Lung (tissue), 12 donors: Measurements from ENCODE around the gene CACNA1H. TPM values are rescaled to one million over a fixed set of nuclear protein-coding genes. Genes with fewer than 3 reads are reported as not detected.

Experiments used
- ATAC-seq: fragments of 200-7000 bp; cut with Tn5 transposase; one replicate; pipeline ENCODE4 v1.9.1; 2020; ENCODE audit warnings: moderate number of reproducible peaks; ENCODE audit not compliant: insufficient read depth, low FRiP score
- DNase-seq, 3 donors: peaks; one replicate each; pipeline ENCODE4 v3.0.0-alpha.2; 2013 to 2017
- H3K27ac ChIP-seq, 2 donors: one replicate each; pipeline ENCODE4 v1.5.1; 2013; ENCODE audit warnings: mild to moderate bottlenecking in 2 of 2, moderate library complexity in 2 of 2, control low read depth in 1 of 2, inconsistent platforms in 1 of 2, low read depth in 1 of 2, low read length in 1 of 2
- H3K27me3 ChIP-seq, 3 donors: one replicate each; pipeline ENCODE4 v1.5.1; 2013; ENCODE audit warnings: low read length in 2 of 3; ENCODE audit not compliant: control insufficient read depth in 3 of 3, insufficient read depth in 3 of 3
- H3K36me3 ChIP-seq, 4 donors: one replicate each; pipeline ENCODE4 v1.5.1; 2013; ENCODE audit warnings: low read length in 4 of 4, mild to moderate bottlenecking in 1 of 4, moderate library complexity in 1 of 4; ENCODE audit not compliant: control insufficient read depth in 4 of 4, insufficient read depth in 4 of 4
- H3K4me1 ChIP-seq, 5 donors: one replicate each; pipeline ENCODE4 v1.5.1; 2013; ENCODE audit warnings: low read length in 5 of 5, mild to moderate bottlenecking in 2 of 5, moderate library complexity in 1 of 5; ENCODE audit not compliant: control insufficient read depth in 5 of 5, insufficient read depth in 5 of 5
- H3K4me3 ChIP-seq: one replicate; pipeline ENCODE4 v1.5.1; 2013; ENCODE audit warnings: mild to moderate bottlenecking, control low read depth, moderate library complexity
- H3K9ac ChIP-seq, 2 donors: one replicate each; pipeline ENCODE4 v1.5.1; 2013; ENCODE audit warnings: low read length in 2 of 2, control low read depth in 1 of 2; ENCODE audit not compliant: insufficient read depth in 1 of 2
- H3K9me3 ChIP-seq, 4 donors: one replicate each; pipeline ENCODE4 v1.5.1; 2013; ENCODE audit warnings: low read length in 3 of 4, mild to moderate bottlenecking in 1 of 4, moderate library complexity in 1 of 4; ENCODE audit not compliant: control insufficient read depth in 4 of 4, insufficient read depth in 3 of 4
- CTCF ChIP-seq: IDR thresholded peaks from 2 replicates; pipeline ENCODE4 v1.5.1; 2012; ENCODE audit warnings: mild to moderate bottlenecking; ENCODE audit errors: control extremely low read depth, extremely low read depth
- WGBS, 2 donors: extraction: QIAGEN DNeasy Blood & Tissue Kit; methylation state at CpG; one replicate each; pipeline ENCODE4 v1.1.7; 2013; 5-methylcytosine and 5-hydroxymethylcytosine counted together
- polyA plus RNA-seq, 2 donors: library from polyadenylated mRNA; stranded (reverse); fragments of 200-250 nt; gene quantifications; one replicate each; pipeline ENCODE4 v1.2.1, GENCODE V29; 2013
- total RNA-seq, 2 donors: library from RNA; depleted of rRNA in 1 of 2; stranded (reverse); fragments of >200 nt in 1 of 2; gene quantifications; one replicate each; pipeline ENCODE4 v1.2.1, GENCODE V29; 2014 to 2021
- donor health status: control.
- donor health status: control.
- donor health status: Bipolar disorder and iron deficiency.
- donor health status: healthy.
- donor health status: DM: yes; HTN: yes; CAD: no.

CACNA1H gene
- total and polyA plus RNA-seq, 4 donors: 5.0 to 10.3 (median 6.7) TPM

GRCh38 chr16:1263591-1264344 is 110.9 kb downstream of the CACNA1H start:
- H3K9me3 ChIP-seq: peaks cover 0 to 15% (median 0%) of the 10 kb centered on the region in 4 donors
- H3K4me3 ChIP-seq: no peak overlapping the region
- H3K27me3 ChIP-seq: peaks cover 6 to 38% (median 17%) of the 10 kb centered on the region in 3 donors
- no peaks in the 10 kb centered on the region for H3K36me3 ChIP-seq
- no peak overlapping the region for H3K27ac ChIP-seq
- WGBS, 2 donors: 64 to 86% methylated on average over 15 of the region's 15 CpGs
- DNase-seq: no peak
- H3K4me1 ChIP-seq: peaks cover 0 to 7% (median 0%) of the 10 kb centered on the region in 5 donors
- no peak for TF ChIP-seq CTCF
- ATAC-seq: no peak
- H3K9ac ChIP-seq: no peak overlapping the region

GRCh38 chr16:1264345-1265089 is 111.6 kb downstream of the CACNA1H start:
- H3K9me3 ChIP-seq: peaks cover 0 to 13% (median 0%) of the 10 kb centered on the region in 4 donors
- ATAC-seq (no peak), DNase-seq (no peak)
- H3K27me3 ChIP-seq: peaks cover 3 to 30% (median 17%) of the 10 kb centered on the region in 3 donors
- H3K9ac ChIP-seq: no peak overlapping the region
- no peaks in the 10 kb centered on the region for H3K36me3 ChIP-seq
- H3K27ac ChIP-seq: no peak overlapping the region
- no peak for TF ChIP-seq CTCF
- no peak overlapping the region for H3K4me3 ChIP-seq
- H3K4me1 ChIP-seq: peaks cover 0 to 7% (median 0%) of the 10 kb centered on the region in 5 donors
- 96 to 98% methylated on average over 16 of the region's 16 CpGs for WGBS, 2 donors

GRCh38 chr16:1265090-1265630 is 112.3 kb downstream of the CACNA1H start:
- no peak for DNase-seq

More at GRCh38 chr16:1265090-1265630, 112.3 kb downstream of the CACNA1H start:
- 83 to 89% methylated on average over 13 of the region's 13 CpGs for WGBS, 2 donors
- TF ChIP-seq CTCF: no peak
- Histone ChIP-seq H3K27me3 (peaks cover 2 to 24% (median 13%) of the 10 kb centered on the region in 3 donors), H3K27ac (no peak overlapping the region), H3K9me3 (peaks cover 0 to 10% (median 0%) of the 10 kb centered on the region in 4 donors), H3K4me1 (peaks cover 0 to 7% (median 0%) of the 10 kb centered on the region in 5 donors), H3K4me3 (no peak overlapping the region), H3K9ac (no peak overlapping the region), H3K36me3 (no peaks in the 10 kb centered on the region)
- ATAC-seq: no peak
